Hematopoietic multipotent progenitor cell treated with erythropoietin and hydrocortisone succinate and interleukin-3 and kit ligand, for 4 days (in vitro differentiated cells): Measurements from ENCODE around the gene MSL3B.

Experiments
- DNase-seq: peaks from one replicate; pipeline ENCODE4 v3.0.0-alpha.2; 2015

MSL3B gene

DNA sequence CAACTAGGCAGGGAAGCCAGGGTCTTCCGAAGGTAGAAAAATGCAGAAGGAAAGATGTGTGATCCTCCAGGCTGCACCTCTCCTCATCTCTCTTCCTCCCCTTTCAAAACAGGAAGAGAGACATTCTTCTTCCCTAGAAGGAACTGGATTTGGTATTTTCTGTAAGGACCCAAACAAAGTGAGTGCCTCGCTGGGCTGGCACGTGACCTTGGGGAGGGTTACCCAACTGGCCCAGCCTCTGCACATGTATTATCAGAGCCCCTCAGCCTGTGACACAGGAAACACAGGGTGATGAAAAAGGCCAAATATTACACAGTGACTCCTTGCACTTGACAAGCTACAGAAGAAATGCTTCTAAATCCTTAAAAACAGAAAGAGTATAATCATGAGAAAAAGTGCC, 16.1 kb downstream of the MSL3B start:
- DNase-seq, result peak; percentile 85

DNA sequence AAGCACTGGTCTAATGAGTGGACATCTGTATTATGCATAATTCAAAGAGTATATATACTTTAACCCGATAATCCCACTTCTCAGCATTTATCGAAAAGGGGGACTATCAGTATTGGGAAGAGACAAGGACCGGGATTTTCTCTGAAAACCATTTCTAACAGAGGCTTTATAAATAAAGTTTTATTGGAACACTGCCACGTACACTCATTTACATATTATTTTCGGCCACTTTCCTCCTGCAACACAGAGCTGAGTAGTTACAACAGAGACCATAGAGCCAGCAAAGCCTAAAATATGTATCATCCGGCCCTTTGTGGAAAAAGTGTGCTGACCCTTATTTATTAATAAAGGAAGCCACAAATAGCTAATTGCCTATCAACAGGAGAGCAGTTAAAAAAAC, 17.0 kb downstream of the MSL3B start:
- DNase-seq, result no peak

DNA sequence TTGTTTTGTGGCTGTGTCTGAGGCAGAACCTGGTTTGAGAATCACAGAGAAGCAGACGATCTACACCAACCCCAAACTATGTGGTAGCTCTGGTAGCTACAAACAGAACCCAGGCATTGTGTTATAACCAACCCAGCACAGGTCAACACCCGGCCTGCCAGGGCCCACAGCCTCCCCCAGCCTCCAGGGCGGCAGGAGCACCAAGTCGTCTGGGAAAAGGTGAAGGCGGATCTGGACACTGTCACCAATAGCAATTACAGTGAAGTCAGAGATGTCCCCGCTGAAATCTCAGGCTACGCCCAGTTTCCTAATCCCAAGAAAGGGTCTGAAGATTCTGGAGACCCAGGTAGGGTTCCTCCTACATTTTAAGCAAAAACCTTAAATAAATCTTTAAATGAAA, 17.4 kb downstream of the MSL3B start:
- no peak for DNase-seq

DNA sequence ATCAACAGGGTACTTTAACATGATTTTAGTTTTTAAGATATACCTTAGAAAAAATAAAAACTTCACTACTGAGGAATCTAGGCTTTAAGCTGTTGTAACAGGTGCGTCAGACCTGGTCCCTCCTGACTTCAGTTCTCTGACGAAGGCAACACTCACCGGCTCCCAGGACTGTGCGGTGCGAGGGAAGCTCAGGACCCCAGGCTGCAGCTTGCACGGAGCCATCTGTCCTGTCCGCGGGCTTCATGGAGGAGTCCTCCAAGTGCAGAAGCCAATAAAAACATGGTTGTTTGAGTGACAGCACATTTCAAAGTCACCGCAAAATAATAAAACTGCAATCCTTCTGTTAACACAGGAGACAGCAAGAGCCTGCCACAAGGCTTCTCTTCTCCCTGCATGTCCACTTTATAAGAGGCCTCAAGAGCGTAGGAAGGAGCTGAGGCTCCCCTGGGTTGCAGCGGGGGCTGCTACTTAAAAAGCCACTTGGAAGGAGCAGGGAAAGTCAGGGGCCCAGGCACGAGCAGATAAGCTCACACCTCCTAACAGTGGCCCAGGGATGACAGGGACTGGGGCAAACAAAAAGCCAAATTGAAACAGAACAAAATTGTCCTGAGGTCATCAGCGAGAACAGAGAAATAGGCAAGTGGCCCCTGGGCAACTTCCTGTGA, 18.4 kb downstream of the MSL3B start:
- DNase-seq, result no peak

DNA sequence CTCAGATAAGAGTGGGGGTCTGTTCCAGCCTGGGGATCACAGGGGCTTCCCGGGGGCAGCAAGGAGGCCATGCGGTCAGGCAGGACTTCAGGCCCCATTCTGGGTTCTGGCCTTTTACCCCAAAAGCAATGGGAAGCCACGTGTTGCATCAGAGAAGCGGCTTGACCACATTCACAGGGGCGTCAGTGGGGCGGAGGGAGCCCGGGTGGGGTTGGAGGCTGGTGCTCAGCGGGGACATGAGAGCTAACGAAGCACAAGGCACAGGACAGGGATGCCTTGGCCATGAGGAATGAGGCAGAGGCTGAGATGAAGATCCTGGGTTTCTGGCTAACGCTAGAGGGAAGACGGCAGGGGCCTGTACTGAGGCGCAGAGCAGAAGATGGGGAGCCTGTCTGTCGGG, 19.9 kb downstream of the MSL3B start:
- DNase-seq, result no peak

DNA sequence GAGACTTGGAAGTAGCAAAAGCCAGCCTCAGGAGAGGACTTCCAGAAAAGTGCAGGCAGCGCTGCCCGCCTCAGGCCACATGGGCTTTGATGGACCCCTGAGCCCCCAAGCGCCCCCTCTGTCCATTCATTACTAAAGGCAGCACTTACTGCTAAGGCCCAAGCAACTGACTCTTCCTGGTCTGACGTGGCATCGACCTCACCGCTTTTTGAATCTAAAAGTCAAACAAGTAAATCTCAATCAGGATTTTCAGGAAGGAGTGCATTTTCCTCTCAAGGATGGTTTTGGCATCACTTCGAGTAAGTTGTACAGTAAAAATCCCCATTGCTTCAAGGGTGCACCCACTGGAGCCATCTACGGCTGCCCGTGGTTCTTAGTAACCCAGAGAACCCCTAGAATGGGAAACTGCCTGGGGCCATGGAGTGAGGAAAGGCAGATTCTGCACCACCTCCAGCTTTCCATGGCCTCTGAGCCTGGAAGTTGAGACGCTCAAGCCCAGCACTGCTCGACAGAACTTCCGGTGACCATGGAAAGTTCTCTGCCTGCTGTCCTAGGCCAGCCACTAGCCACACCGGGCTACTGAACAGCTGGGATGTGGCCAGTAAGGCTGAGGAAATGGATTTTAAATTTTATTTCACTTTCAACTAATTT, 20.8 kb downstream of the MSL3B start:
- no peak for DNase-seq

DNA sequence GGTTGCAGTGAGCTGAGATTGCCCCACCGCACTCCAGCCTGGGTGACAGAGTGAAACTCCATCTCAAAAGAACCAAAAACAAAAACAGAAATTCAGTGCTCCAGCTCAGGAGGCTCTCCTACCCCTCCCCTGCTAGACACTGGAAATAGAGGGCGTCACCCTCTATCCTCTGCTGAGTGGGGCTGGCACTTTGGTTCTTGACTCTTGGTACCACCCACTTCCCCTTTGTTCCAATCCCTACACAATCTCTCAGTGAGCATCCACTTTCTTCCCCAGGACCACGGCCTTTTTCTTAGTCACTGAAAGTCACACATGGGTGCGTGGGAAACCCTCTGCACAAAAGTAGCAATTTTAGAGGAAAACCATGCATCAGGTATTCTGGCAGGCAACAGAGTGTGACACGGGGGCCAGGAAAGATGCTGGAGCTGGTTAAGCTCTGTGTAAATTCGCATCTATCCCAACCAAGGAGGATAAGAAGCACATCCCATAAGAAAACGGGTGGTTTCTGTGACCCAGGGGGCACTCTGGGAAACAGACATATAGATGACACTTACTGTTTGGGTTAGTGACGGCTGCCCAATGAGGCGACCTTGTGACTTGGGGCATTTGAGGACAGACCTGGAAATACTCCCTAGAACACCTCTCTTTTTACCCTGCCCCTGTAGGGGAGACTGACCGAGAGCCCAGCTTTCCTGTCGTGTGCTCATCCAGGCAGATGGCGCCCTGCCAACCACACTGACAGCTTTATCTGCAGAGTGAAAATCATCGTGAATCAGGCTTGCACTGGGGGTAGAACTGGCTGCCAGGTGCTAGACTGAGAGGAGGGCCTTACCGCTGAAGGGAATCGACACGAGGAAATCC, 21.6 kb downstream of the MSL3B start:
- peak; percentile 48 for DNase-seq

DNA sequence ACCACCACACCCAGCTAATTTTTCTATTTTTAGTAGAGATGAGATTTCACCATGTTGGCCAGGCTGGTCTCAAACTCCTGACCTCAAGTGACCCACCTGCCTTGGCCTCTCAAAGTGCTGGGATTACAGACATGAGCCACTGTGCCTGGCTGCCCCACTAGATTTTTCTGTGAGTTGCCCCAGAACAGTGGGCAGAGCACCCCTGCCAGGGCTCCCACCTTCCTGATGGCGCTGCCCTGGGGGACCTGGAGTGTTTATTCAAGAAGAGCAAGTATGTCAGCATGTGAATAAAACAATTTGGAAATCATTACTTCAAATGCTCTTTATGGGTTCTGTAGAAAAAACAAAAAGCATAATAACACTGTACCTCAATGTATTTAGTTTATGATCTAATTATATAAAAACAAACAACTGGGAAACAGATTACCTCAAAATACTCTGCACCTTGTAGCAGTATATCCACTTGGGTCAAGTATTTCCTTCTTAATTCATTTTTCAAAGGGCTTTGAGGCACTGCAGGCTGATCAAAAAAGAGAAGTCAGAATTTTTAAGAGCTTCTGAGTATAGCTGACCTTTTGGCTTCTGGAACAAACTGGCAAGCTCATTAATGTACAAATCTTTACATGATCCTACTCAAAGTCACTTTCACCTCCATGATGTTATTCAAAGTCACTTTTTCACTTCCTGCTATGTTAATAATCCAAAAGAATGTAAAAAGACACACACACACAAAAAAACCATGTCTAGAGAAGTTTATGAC, 22.7 kb downstream of the MSL3B start:
- DNase-seq, result no peak

DNA sequence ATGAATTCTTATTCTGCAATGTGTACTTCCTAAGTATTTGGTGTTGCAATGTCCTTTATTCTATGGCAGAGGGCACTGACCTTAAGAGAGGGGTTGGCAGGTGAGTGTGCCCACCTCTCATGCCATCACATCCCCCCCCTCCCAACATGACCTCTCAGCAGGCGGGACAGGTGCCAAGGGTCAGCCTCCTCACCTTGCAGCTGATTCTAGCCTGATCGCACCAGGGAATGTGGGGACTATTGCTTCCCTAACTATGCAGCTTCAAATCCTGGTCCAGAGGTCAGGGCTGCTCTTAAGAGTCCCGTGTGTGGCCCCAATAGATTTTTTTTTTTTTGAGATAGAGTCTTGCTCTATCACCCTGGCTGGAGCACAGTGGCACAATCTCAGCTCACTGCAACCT, 23.4 kb downstream of the MSL3B start:
- DNase-seq, result no peak

DNA sequence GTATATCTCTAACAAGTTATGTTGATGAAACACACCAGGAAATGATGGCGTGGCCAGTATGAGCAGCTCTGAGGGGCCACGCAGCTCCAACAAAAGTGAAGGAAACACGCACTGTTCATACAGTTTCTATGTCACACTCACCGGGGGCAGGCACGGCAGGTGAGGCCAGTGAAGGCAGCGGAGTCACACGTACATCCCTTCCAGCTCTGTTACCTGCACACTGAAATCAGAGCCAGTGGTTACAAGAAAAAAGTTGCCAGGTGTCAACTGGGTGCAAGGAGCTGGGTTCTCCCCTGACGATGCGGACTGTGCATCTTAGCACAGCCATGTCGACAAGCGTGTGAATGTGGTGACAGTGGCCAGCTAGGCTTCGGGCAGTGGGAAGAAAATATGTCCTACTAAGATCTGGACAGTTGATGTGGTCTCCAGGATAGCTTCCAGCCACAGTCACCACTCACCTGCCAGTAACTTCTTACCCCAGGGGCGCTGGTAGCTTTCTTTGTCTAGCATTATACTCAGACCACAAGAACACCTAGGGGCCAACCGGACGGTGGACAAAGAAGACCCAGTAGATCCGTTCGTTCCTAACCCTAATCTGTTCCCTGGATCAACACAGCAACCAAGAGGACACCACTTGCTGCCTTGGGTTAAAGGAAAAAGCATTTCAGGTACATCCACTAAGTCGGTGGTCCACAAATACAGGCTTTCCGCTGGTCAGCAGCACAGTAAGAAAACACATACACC, 23.9 kb downstream of the MSL3B start:
- DNase-seq, result no peak

DNA sequence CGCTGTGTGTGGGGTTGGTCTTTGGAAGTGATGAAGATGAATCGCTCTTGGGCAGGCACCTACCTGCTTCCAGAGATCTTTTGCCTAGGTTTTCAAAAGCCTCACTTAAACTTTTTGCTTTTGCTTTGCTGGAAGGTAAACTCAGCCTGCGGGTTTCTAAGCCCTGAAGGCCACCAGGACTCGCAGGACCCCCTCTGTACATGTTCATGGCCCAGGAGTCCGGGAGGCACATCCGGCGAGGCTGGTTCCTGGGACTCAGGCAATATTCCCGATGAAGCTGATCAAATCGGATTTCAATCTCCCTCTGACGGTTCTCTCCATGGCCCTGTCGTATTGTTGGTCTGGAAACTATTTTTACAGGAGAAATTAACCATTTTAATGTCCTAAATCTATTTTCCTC, 27.0 kb downstream of the MSL3B start:
- DNase-seq, result no peak

DNA sequence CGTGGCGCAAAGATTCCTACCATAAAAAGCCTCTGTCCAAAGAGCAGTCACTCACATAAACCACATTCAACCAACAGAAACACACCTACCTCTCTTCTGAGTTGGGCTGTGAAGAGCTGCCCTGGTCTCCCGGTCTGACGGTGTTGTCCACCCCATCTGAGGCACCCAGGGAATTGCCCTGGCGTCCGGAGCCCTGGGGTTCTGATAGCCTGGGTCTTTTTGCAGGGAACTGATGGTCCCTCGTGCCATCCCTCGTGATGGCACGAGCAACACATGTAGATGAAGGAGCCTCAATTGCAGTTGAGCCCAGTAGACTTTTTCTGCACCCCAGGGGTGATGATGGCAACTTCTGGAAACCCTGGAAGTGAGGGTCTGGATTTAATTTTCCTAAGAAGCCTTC, 27.7 kb downstream of the MSL3B start:
- DNase-seq, result no peak

DNA sequence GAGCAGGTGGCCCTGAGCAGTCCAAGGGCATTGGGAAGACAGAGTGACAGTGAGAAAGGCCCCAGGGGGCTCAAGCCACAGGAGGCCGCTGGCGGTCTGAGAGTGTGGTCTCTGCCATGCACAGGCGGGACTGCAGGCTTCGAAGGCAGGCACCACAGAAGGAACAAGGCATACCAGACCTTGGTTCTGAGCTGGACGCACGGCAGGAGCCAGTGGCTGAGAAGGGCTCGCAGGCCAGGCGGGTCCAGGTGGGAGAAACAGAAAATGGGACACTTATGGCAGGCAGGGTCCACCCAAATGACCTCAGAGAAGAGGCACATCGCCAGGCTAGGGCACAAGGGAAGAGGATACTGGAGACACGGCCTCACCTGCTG, 28.8 kb downstream of the MSL3B start:
- DNase-seq, result no peak

DNA sequence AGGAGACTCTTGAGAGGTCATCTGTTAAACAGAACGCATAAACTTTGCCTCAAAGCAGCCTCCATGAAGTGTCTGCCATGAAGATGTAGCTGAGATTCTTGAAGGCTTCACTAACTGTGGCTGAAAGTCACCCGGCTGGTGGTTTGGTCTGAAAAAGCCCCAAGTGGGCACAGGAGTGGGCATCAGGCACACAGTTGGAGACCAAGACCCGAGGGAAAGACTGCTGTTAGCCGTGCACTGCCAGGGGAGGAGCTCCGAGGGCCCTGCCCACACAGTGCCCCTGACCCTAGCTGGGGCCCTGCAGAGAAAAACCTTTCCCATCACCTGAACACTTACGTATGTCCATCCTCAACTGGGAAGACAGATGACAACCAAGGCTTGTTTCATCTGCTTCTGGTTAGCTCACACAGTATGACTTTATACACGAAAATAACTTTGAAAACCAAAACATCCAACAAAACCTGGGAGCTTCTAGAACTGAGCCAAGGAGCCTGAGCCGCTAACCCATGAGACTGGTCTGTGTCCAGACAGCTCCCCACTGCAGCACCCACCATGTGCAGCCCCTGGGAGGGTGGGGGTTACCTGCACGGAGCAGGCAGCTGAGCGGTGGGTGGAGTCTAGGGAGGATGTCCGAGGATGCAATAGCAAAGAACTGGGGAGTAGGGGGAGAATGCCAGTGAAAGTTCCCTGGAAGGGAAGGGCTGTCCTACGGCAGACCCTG, 29.3 kb downstream of the MSL3B start:
- no peak for DNase-seq

DNA sequence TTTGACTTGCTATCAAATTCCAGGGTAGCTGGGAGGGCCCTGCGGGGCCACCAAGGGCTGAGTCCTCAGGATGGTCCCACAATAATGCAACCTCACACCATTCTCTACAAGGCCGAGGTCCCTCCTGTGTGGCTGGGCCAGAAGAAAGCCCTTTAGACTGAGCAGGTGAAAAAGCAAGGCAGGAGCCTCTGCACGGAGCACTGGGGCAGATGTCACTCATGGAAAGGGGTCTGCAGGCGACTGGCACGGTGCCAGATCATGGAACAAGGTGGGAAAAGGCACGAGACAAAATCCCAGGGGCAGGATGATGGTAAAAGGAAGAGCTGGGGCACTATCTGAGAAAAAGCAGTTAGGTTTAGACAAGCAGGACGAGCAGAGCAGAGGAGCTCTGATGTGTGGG, 29.9 kb downstream of the MSL3B start:
- no peak for DNase-seq

DNA sequence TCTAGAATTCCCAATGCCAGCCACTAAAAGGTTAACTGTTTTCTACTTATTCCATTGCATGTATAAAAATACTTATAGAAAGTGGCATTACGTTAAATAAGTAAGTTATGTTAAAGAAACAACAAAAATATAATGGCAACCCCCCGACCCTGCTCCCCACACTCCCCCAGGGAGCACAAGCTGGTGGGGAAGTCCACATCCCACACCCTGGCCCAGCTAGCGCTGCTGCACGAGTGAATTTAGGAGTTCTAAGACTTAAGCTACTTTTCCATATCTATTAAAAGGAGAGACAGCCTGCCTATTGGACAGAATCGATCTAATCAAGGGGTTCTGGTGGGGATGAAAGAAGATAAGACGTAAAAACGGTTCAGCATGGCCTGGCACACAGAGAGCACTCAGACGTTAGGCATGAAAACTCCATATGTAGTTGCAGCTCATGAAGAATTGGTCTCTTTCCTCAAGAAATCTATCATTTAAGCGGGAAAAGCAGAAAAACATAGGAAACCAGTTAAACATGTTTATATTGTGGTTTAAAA, 30.4 kb downstream of the MSL3B start:
- no peak for DNase-seq

DNA sequence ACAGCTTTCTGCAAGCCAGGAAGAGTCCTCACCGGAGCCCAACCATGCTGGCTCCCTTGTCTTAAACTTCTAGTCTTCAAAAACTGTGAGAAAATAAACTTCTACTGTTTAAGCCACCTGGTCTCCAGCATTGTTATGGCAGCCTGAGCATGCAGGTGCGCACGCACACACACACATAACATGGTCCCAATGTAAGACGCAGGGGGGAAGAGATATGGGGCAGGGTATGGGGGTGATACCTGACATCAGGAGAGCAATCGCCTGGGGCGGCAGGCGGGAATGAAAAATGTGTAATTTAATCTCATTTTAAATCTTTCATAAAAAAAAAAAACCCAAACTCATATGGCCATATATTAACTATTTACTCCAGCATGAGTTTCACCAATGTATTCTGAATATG, 31.8 kb downstream of the MSL3B start:
- DNase-seq, result no peak

DNA sequence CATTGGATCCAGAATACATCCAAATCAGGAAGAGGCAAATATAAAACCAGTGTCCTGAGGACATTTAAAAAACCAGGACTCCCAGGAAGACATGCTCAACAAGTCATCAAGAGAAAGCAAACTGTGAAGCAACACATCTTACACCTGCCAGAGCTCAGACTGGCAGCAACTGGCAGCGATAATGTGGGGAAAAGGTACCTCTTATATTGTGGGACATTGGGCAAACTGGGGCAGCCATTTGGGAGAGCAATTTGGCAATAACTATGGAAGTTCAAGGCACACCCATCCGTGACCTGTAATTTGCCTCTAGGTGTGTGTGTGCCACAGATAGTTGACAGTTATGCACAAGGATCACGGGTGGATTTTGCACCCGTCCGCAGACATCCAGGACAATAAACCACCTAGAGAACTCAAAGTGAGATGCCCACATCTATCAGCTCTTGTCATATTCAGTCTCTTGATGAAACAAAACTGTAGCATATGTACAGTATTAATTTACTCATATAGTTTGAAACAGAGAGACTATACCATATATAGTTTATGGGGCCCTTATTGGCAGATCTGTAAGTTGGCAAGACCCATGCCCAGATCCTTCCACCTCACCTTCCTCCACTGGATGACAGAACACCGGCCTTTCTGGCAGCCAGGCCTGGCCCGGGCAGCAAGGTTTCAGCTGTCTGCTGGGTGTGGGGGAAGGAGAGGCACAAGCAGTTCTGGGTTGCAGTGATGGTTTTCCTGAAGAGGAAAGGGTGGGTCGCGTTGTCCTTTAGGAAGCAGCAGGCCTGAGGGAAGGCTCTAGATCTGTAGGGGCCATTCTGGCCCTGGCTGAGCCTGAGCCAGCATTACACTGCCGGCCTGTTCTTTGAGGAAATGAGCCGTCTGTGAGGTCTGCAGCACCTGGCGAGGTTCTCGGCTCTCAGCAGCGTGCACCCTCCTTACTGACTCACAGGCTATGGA, 32.7 kb downstream of the MSL3B start:
- DNase-seq, result no peak

DNA sequence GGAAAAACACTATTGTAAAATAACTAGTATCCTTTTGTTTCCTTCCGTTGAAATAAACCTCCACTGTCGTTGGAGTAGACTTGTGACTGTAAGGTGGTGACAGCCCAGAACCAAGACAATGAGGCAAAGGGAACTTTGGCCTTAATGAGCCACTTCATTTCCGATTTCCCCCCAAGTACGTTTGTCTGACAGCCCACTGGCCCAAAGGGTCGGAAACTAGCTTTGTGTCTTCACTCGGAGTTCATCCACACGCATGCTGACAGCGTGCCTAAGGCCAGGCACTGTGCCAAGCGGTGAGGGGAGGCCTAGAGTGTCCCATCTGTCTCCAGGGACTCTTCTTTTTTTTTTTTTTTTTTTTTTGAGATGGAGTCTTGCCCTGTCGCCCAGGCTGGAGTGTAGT, 34.8 kb downstream of the MSL3B start:
- DNase-seq, result no peak

DNA sequence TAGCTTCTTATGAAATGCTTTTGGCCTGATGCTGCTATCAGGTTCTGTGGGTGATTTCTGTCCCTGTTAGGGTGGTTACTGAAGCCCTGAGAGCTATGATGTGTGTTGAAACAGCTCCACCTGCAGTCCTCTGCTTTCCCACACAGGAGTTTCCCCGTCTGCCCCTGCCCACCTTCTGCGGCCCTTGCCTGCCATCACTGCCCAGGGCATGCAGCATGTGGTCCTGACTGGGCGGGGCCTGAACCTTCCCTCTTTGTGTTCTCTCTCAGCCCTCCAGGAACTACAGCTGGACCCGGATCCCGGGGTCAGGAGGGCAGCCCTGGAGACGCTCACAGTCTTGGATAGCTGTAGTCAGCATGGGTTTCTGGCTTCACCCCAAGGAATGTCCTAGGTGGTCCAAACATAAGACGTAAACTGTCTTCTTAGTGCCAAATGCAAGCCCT, 35.3 kb downstream of the MSL3B start:
- peak; percentile 73 for DNase-seq
